Stomach (tissue), 9 donors: ENCODE data around the gene CEP112. TPM values are rescaled to one million over a fixed set of nuclear protein-coding genes. Genes with fewer than 3 reads are reported as not detected.

ENCODE experiments used
- DNase-seq, 2 donors: peaks; one replicate each; pipeline versions ENCODE4 v3.0.0 to v3.0.0-alpha.2; 2013 to 2019
- H3K27ac ChIP-seq, 5 donors: fragments of 200-600 bp in 4 of 5; sonication (generic) in 4 of 5; one replicate each; pipeline ENCODE4 v1.5.1; 2013 to 2019; ENCODE audit warnings: mild to moderate bottlenecking in 1 of 5, moderate library complexity in 1 of 5
- H3K27me3 ChIP-seq, 3 donors: fragments of 200-600 bp; sonication (generic); one replicate each; pipeline ENCODE4 v1.5.1; 2017 to 2019; ENCODE audit warnings: mixed run types in 1 of 3
- H3K36me3 ChIP-seq, 4 donors: fragments of 200-600 bp; sonication (generic); 1 replicate in 3 of 4; 2 replicates in 1 of 4; pipeline ENCODE4 v1.5.1; 2016 to 2019
- H3K4me1 ChIP-seq, 4 donors: fragments of 200-600 bp; sonication (generic); one replicate each; pipeline ENCODE4 v1.5.1; 2016 to 2019
- H3K4me3 ChIP-seq, 4 donors: fragments of 200-600 bp; sonication (generic) in 3 of 4; one replicate each; pipeline ENCODE4 v1.5.1; 2016 to 2019; ENCODE audit warnings: mild to moderate bottlenecking in 1 of 4
- H3K9me3 ChIP-seq, 4 donors: fragments of 200-600 bp; sonication (generic); one replicate each; pipeline ENCODE4 v1.5.1; 2016 to 2019
- CTCF ChIP-seq, 7 experiments: fragments of 450-650 bp in 4 of 7; fragments of 200-600 bp in 3 of 7; sonication (generic) in 3 of 7; IDR thresholded peaks; one replicate each; pipeline ENCODE4 v1.5.1; 2016 to 2019; ENCODE audit warnings: antibody characterized with exemption in 7 of 7, control low read depth in 2 of 7, mild to moderate bottlenecking in 1 of 7
- EP300 ChIP-seq: sonication (generic); formaldehyde crosslinking; IDR thresholded peaks from one replicate; pipeline ENCODE4 v1.6.1; 2017; ENCODE audit warnings: antibody characterized with exemption
- POLR2A ChIP-seq, 4 donors: fragments of 450-650 bp; IDR thresholded peaks; one replicate each; pipeline ENCODE4 v1.6.1; 2016; ENCODE audit warnings: antibody characterized with exemption in 4 of 4, control low read depth in 2 of 4, mild to moderate bottlenecking in 1 of 4, moderate library complexity in 1 of 4
- POLR2AphosphoS5 ChIP-seq, 3 donors: sonication (generic); formaldehyde crosslinking; IDR thresholded peaks; one replicate each; pipeline ENCODE4 v1.6.1; 2016; ENCODE audit warnings: antibody characterized with exemption in 3 of 3
- WGBS, 5 donors: extraction: QIAGEN DNeasy Blood & Tissue Kit in 3 of 5; methylation state at CpG; one replicate each; pipeline versions ENCODE4 v1.1.5 to v1.1.7; 2013 to 2018; 5-methylcytosine and 5-hydroxymethylcytosine counted together
- intact Hi-C: fragments of 100-400 bp; cut with DNase I; formaldehyde crosslinking; loops from one replicate; pipeline ENCODE4 v1.15.1; 2023; ENCODE audit warnings: low total_unique reads
- polyA plus RNA-seq, 3 donors: library from polyadenylated mRNA; stranded (reverse); fragments of 200-250 nt; gene quantifications; one replicate each; pipeline ENCODE4 v1.2.3, GENCODE V29; 2013
- total RNA-seq, 5 donors: library from RNA; depleted of rRNA; stranded (reverse); fragments of >200 nt; gene quantifications; one replicate each; pipeline versions ENCODE4 v1.1.0 to v1.2.3, GENCODE V29; 2014 to 2016
- donor health status: healthy with polysubstance abuse.
- donor health status: Bipolar disorder and iron deficiency.
- donor health status: healthy.

CEP112 gene
- total and polyA plus RNA-seq, 8 donors = 3.5 to 108 (median 13.3) TPM

- peaks cover 0 to 7% (median 0%) of the 10 kb centered on the region in 4 donors for H3K9me3 ChIP-seq
- no peak overlapping the region for H3K4me3 ChIP-seq
- 65 to 82% (median 76%) methylated on average over 3 of the region's 3 CpGs for WGBS, 5 donors
- H3K27me3 ChIP-seq = no peaks in the 10 kb centered on the region
- intact Hi-C loops = no loop called here
- H3K27ac ChIP-seq = no peak overlapping the region
- no peak for DNase-seq
- H3K36me3 ChIP-seq = no peaks in the 10 kb centered on the region
- peaks cover 13 to 36% (median 34%) of the 10 kb centered on the region in 4 donors for H3K4me1 ChIP-seq
- TF ChIP-seq POLR2A (IDR thresholded peaks at IDR 0.05) = no peak
- TF ChIP-seq POLR2AphosphoS5 (IDR thresholded peaks at IDR 0.05) = no peak
- TF ChIP-seq EP300 = no peak
Measured at GRCh38 chr17:65637786-65638185, 554.1 kb downstream of the CEP112 start.

- Histone ChIP-seq H3K9me3 (no peaks in the 10 kb centered on the region), H3K27ac (peak overlapping the region; percentile 13 to 86 (median 67)), H3K36me3 (no peaks in the 10 kb centered on the region), H3K4me1 (peaks cover 13 to 37% (median 34%) of the 10 kb centered on the region in 4 donors), H3K27me3 (no peaks in the 10 kb centered on the region), H3K4me3 (no peak overlapping the region)
- peak; percentile 46 to 52 for DNase-seq
- WGBS, 5 donors = 33 to 59% (median 39%) methylated on average over 3 of the region's 3 CpGs
- intact Hi-C loops = no loop called here
- TF ChIP-seq CTCF (IDR thresholded peaks at IDR 0.05) (no peak), POLR2AphosphoS5 (IDR thresholded peaks at IDR 0.05) (peak in 1 of 3 donors; percentile 28), EP300 (no peak), POLR2A (IDR thresholded peaks at IDR 0.05) (no peak)
Measured at GRCh38 chr17:65634533-65634932, 557.4 kb downstream of the CEP112 start.

- no peaks in the 10 kb centered on the region for H3K27me3 ChIP-seq
- H3K27ac ChIP-seq = peak overlapping the region in 4 of 5 donors; percentile 13 to 83 (median 62)
- peaks cover 11 to 38% (median 33%) of the 10 kb centered on the region in 4 donors for H3K4me1 ChIP-seq
- intact Hi-C loops = no loop called here
- TF ChIP-seq EP300 (no peak), POLR2AphosphoS5 (IDR thresholded peaks at IDR 0.05) (peak in 2 of 3 donors; percentile 47 to 56)
- peak in 1 of 2 donors; percentile 51 for DNase-seq
- no peaks in the 10 kb centered on the region for H3K9me3 ChIP-seq
- H3K4me3 ChIP-seq = no peak overlapping the region
- H3K36me3 ChIP-seq = no peaks in the 10 kb centered on the region
Measured at GRCh38 chr17:65633988-65634387, 557.9 kb downstream of the CEP112 start.

- 47 to 65% (median 52%) methylated on average over 8 of the region's 8 CpGs for WGBS, 5 donors
- no peak for TF ChIP-seq EP300
- no peak for TF ChIP-seq POLR2AphosphoS5 (IDR thresholded peaks at IDR 0.05)
- TF ChIP-seq CTCF (IDR thresholded peaks at IDR 0.05) = no peak
- no peak for TF ChIP-seq POLR2A (IDR thresholded peaks at IDR 0.05)
- Histone ChIP-seq H3K27me3 (no peaks in the 10 kb centered on the region), H3K4me3 (no peak overlapping the region), H3K27ac (peak overlapping the region; percentile 13 to 83 (median 67)), H3K9me3 (no peaks in the 10 kb centered on the region), H3K4me1 (peaks cover 9 to 37% (median 31%) of the 10 kb centered on the region in 4 donors), H3K36me3 (no peaks in the 10 kb centered on the region)
- DNase-seq = no peak
- intact Hi-C loops = no loop called here
Measured at GRCh38 chr17:65633146-65633881, 558.6 kb downstream of the CEP112 start.

GRCh38 chr17:65630502-65630901 is 561.4 kb downstream of the CEP112 start:
- 92 to 100% (median 94%) methylated on average over 2 of the region's 2 CpGs for WGBS, 5 donors
- no peaks in the 10 kb centered on the region for H3K36me3 ChIP-seq
- DNase-seq = no peak
- TF ChIP-seq CTCF (IDR thresholded peaks at IDR 0.05) (no peak), POLR2AphosphoS5 (IDR thresholded peaks at IDR 0.05) (no peak), POLR2A (IDR thresholded peaks at IDR 0.05) (no peak), EP300 (no peak)
- H3K27ac ChIP-seq = no peak overlapping the region
- intact Hi-C loops = no loop called here
- H3K4me1 ChIP-seq = peaks cover 17 to 51% (median 41%) of the 10 kb centered on the region in 4 donors
- no peak overlapping the region for H3K4me3 ChIP-seq
- H3K9me3 ChIP-seq = no peaks in the 10 kb centered on the region
- H3K27me3 ChIP-seq = no peaks in the 10 kb centered on the region
